CD4-positive, CD25-positive, alpha-beta regulatory T cell (primary cell): ENCODE data around the gene CEP57L1. TPM values are rescaled to one million over a fixed set of nuclear protein-coding genes. Genes with fewer than 3 reads are reported as not detected.

ENCODE experiments used
- ATAC-seq, 2 donors: fragments of 150-1000 bp; cut with Tn5 transposase; one replicate each; pipeline ENCODE4 v1.10.0; 2021; ENCODE audit warnings: low read depth in 2 of 2, moderate number of reproducible peaks in 2 of 2, moderate library complexity in 1 of 2
- DNase-seq, 3 donors: peaks; one replicate each; pipeline versions ENCODE4 v3.0.0 to v3.0.0-alpha.2; 2012 to 2022; ENCODE audit warnings: mixed read lengths in 1 of 3
- H3K27ac ChIP-seq: one replicate; pipeline ENCODE4 v1.7.0; 2013; ENCODE audit warnings: mild to moderate bottlenecking, low read length; ENCODE audit not compliant: insufficient read depth, poor library complexity, severe bottlenecking
- H3K27me3 ChIP-seq: one replicate; pipeline ENCODE4 v1.7.0; 2013; ENCODE audit warnings: low read length; ENCODE audit not compliant: control insufficient read depth, insufficient read depth
- H3K36me3 ChIP-seq: one replicate; pipeline ENCODE4 v1.7.0; 2013; ENCODE audit warnings: mild to moderate bottlenecking, low read length, moderate library complexity; ENCODE audit not compliant: control insufficient read depth, insufficient read depth
- H3K4me1 ChIP-seq: 2 replicates; pipeline ENCODE4 v1.7.0; 2013; ENCODE audit warnings: mild to moderate bottlenecking, low read length; ENCODE audit not compliant: insufficient read depth, control insufficient read depth, poor library complexity, severe bottlenecking
- H3K4me3 ChIP-seq: one replicate; pipeline ENCODE4 v1.7.0; 2013; ENCODE audit warnings: low read depth, mild to moderate bottlenecking, low read length, moderate library complexity
- H3K9me3 ChIP-seq, 2 experiments: 1 replicate in 1 of 2; 2 replicates in 1 of 2; pipeline ENCODE4 v1.7.0; 2013; ENCODE audit warnings: low read length in 2 of 2, mild to moderate bottlenecking in 1 of 2, moderate library complexity in 1 of 2; ENCODE audit not compliant: control insufficient read depth in 2 of 2
- H3K27ac Mint-ChIP-seq, 3 donors: one replicate each; pipeline ENCODE4 v1.8.0; 2020 to 2022; ENCODE audit warnings: mild to moderate bottlenecking in 3 of 3, mixed read lengths in 3 of 3, moderate library complexity in 2 of 3
- H3K27me3 Mint-ChIP-seq: one replicate; pipeline ENCODE4 v1.8.0; 2022; ENCODE audit warnings: mild to moderate bottlenecking, mixed read lengths
- H3K36me3 Mint-ChIP-seq: one replicate; pipeline ENCODE4 v1.8.0; 2020; ENCODE audit warnings: mixed read lengths
- H3K4me1 Mint-ChIP-seq, 4 donors: one replicate each; pipeline ENCODE4 v1.8.0; 2020 to 2022; ENCODE audit warnings: mixed read lengths in 4 of 4, mild to moderate bottlenecking in 1 of 4
- H3K4me3 Mint-ChIP-seq, 4 donors: one replicate each; pipeline ENCODE4 v1.8.0; 2020 to 2022; ENCODE audit warnings: mild to moderate bottlenecking in 4 of 4, mixed read lengths in 4 of 4, moderate library complexity in 3 of 4
- H3K9me3 Mint-ChIP-seq, 7 donors: one replicate each; pipeline ENCODE4 v1.8.0; 2020 to 2022; ENCODE audit warnings: mixed read lengths in 7 of 7, mild to moderate bottlenecking in 3 of 7, moderate library complexity in 2 of 7
- polyA plus RNA-seq, 4 donors: library from polyadenylated mRNA; unstranded; fragments of 300-500 nt; fragmentation: Illumina TruSeq; gene quantifications; one replicate each; pipeline ENCODE4 v1.2.3, GENCODE V29; 2021
- total RNA-seq: library from RNA; stranded (reverse); gene quantifications from one replicate; pipeline ENCODE4 v1.2.3, GENCODE V29; 2022

The CEP57L1 gene
- total and polyA plus RNA-seq, 5 donors from 2014 or later = 6.6 to 12.4 (median 7.2) TPM

DNA sequence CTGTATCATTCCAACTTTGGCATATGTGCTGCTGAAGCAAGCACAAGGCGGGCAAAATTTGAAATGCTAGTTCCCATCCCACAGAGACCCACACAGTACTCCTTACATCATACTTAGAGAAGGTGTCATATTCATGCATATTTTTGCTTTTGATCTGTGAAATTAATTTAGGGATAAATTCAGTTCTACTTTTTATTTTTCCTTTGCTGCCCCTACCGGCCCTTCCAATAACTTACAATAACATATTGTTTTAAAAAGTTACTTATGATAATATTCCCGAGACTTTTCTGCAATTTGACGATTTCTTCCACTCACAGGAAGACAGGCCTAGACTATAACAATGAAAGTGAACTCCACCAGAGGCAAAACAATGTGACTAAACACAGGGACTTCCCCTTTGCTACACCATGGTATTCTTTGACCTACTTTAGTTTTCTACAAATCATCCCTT, 35.7 kb upstream of the CEP57L1 start:
- peaks cover 17 to 61% (median 27%) of the 10 kb centered on the region in 4 donors for H3K4me1 Mint-ChIP-seq
- Histone ChIP-seq H3K36me3 (no peaks in the 10 kb centered on the region), H3K4me1 (peaks cover 18% of the 10 kb centered on the region), H3K4me3 (peak overlapping the region; percentile 38), H3K27me3 (no peaks in the 10 kb centered on the region), H3K9me3 (no peaks in the 10 kb centered on the region), H3K27ac (peak overlapping the region; percentile 69)
- peaks cover 0 to 1% (median 0%) of the 10 kb centered on the region in 7 donors for H3K9me3 Mint-ChIP-seq
- ATAC-seq (peak; percentile 94), DNase-seq (peak in 2 of 3 donors; percentile 43 to 51)
- H3K27ac Mint-ChIP-seq = peak overlapping the region; percentile 38 to 78 (median 61)
- no peaks in the 10 kb centered on the region for H3K36me3 Mint-ChIP-seq
- peak overlapping the region in 3 of 4 donors; percentile 2 to 79 (median 55) for H3K4me3 Mint-ChIP-seq
- no peaks in the 10 kb centered on the region for H3K27me3 Mint-ChIP-seq

DNA sequence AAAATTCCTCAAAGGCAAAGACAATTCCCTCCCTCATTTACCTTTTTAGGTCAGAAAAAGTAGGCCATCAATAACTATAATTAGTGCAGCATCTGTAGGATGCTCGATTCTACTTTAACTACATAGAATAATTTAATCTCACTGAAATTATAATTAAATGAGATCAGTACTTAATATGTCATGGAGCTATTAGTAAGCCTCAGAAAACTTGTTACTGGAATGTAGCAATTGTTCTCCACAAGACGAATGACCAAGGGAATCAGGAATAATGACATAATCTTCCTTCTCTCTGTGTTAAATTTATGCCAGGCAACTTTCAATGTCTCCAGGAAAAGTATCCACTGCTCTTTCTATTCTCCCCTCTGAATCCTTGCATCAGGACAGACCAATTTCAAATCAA, 34.7 kb upstream of the CEP57L1 start:
- Histone ChIP-seq H3K4me3 (no peak overlapping the region), H3K27me3 (no peaks in the 10 kb centered on the region), H3K27ac (peak overlapping the region; percentile 69), H3K36me3 (no peaks in the 10 kb centered on the region), H3K9me3 (no peaks in the 10 kb centered on the region), H3K4me1 (peaks cover 18% of the 10 kb centered on the region)
- Mint-ChIP-seq H3K4me1 (peaks cover 23 to 65% (median 26%) of the 10 kb centered on the region in 4 donors), H3K27ac (peak overlapping the region in 1 of 3 donors; percentile 34), H3K36me3 (no peaks in the 10 kb centered on the region), H3K27me3 (no peaks in the 10 kb centered on the region), H3K4me3 (no peak overlapping the region), H3K9me3 (peaks cover 0 to 1% (median 0%) of the 10 kb centered on the region in 7 donors)
- ATAC-seq (no peak), DNase-seq (no peak)

DNA sequence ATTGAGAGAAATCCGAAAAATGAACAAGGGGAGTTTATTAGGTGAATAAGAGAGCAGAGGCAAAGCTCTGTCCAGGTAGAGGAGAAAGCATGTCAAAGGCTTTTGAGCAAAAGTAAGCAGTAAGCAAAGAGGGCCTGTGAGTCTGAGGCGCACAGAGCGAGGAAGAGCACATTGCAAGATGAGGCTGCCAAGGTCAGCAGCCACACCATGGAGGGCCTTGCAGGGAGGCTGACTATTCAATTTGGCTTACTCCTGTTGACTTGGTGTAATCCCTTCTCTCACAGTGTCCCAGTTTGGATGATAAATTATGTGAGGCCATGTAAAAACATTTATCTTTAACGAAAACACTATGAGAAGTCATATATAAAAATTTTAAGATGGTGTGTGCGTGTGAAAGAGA, 33.1 kb upstream of the CEP57L1 start:
- Mint-ChIP-seq H3K4me1 (peaks cover 23 to 68% (median 28%) of the 10 kb centered on the region in 4 donors), H3K4me3 (peak overlapping the region in 3 of 4 donors; percentile 10 to 58 (median 56)), H3K27me3 (no peaks in the 10 kb centered on the region), H3K9me3 (no peaks in the 10 kb centered on the region), H3K36me3 (no peaks in the 10 kb centered on the region), H3K27ac (peak overlapping the region in 1 of 3 donors; percentile 91)
- ATAC-seq (no peak), DNase-seq (no peak)
- Histone ChIP-seq H3K27me3 (no peaks in the 10 kb centered on the region), H3K4me1 (peaks cover 18% of the 10 kb centered on the region), H3K27ac (no peak overlapping the region), H3K36me3 (no peaks in the 10 kb centered on the region), H3K4me3 (peak overlapping the region; percentile 10), H3K9me3 (no peaks in the 10 kb centered on the region)

DNA sequence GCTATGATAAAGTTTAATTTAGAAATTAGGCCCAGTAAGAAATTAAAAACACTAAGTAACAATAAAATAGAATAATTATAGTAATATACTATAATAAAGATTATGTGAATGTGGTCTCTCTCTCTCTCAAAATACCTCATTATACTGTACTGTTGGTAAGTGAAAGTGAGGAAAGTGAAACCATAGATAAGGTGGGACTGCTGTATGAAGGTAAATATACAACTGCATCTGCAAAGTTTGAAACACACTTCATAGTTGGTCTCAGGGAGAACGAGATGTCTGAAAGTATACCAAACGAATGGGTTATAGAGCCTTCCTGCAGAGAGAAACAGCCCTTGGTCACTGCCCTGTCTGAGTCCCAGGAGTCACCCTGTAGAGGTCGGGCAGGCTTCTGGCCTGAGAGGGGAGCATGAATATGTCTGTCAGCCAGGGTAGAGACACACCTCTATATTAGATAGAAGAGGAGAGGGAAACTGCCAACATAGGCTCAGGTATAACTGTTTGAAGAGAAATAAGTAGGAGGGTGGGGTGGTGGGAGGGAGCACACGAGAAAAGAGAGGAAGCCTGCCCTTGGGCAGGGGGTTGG, 32.4 kb upstream of the CEP57L1 start:
- H3K4me3 Mint-ChIP-seq = peak overlapping the region; percentile 18 to 72 (median 66)
- no peaks in the 10 kb centered on the region for H3K9me3 ChIP-seq
- H3K4me1 ChIP-seq = peaks cover 18% of the 10 kb centered on the region
- DNase-seq (peak in 1 of 3 donors; percentile 25), ATAC-seq (peak in 1 of 2 donors; percentile 37)
- no peaks in the 10 kb centered on the region for H3K36me3 ChIP-seq
- no peaks in the 10 kb centered on the region for H3K27me3 ChIP-seq
- H3K4me3 ChIP-seq = peak overlapping the region; percentile 33
- H3K27me3 Mint-ChIP-seq = no peaks in the 10 kb centered on the region
- H3K27ac Mint-ChIP-seq = peak overlapping the region in 2 of 3 donors; percentile 88 to 95
- H3K27ac ChIP-seq = no peak overlapping the region
- H3K9me3 Mint-ChIP-seq = no peaks in the 10 kb centered on the region
- H3K4me1 Mint-ChIP-seq = peaks cover 28 to 70% (median 33%) of the 10 kb centered on the region in 4 donors
- no peaks in the 10 kb centered on the region for H3K36me3 Mint-ChIP-seq

DNA sequence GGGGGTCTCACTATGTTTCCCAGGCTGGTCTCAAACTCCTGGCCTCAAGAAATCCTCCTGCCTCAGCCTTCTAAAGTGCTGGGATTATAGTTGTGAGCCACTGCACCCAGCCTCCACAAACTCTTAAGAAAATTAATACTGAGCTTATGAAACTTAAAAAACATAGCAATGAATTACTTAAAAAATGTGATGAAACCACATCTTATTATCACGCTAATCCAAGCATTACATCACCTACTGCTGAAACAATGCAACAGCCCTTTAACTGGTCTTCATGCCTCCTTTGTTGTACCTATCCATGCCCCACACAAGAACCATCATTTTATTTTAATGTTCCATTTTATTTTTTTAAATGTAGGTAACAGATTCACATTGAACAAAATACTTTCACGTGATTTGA, 25.6 kb upstream of the CEP57L1 start:
- Histone ChIP-seq H3K4me3 (no peak overlapping the region), H3K9me3 (no peaks in the 10 kb centered on the region), H3K4me1 (peaks cover 26% of the 10 kb centered on the region), H3K27me3 (no peaks in the 10 kb centered on the region), H3K36me3 (no peaks in the 10 kb centered on the region), H3K27ac (no peak overlapping the region)
- Mint-ChIP-seq H3K36me3 (no peaks in the 10 kb centered on the region), H3K4me1 (peaks cover 34 to 54% (median 43%) of the 10 kb centered on the region in 4 donors), H3K9me3 (no peaks in the 10 kb centered on the region), H3K27ac (peak overlapping the region in 2 of 3 donors; percentile 27 to 31), H3K4me3 (no peak overlapping the region), H3K27me3 (no peaks in the 10 kb centered on the region)
- DNase-seq (no peak), ATAC-seq (no peak)

DNA sequence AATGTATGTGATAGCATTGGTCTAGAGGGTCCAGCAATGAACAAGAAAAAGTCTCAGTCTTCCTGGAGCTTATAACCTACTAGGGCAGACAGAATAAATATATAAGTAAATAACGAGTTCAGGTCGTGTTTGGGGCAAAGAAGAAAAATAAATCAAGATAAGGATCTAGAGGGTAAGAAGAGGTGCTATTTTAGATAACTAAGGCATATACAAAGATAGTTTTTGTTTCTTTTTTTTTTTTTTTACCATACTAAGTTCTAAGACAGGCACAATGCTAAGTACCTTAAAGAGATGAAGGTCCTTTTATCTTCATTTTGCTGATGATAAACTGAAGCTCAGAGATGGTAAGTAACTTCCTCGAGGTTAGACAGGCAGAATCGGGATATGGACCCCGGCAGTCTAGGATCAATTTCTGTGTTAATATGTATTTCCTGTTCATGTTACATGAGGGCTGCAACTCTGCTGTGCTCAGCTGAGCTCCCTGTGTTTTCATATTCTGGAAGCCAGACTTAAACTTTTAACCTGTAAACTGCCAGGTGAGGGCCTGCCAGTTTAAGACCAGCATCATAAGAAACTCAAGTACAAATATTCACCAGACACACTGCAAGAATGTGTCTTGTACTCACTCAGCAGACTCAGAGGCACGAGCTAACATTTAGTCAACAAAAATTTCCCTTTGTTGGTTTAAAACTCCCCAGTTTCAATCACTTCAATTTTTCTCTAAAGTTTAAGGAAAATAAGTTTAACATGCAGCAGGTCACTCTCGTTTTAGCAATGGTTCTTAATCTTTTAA, 24.0 kb upstream of the CEP57L1 start:
- DNase-seq (peak in 1 of 3 donors; percentile 25), ATAC-seq (peak in 1 of 2 donors; percentile 53)
- H3K27me3 Mint-ChIP-seq = no peaks in the 10 kb centered on the region
- no peaks in the 10 kb centered on the region for H3K36me3 ChIP-seq
- peak overlapping the region; percentile 75 for H3K4me3 ChIP-seq
- peaks cover 26% of the 10 kb centered on the region for H3K4me1 ChIP-seq
- H3K27me3 ChIP-seq = no peaks in the 10 kb centered on the region
- H3K36me3 Mint-ChIP-seq = no peaks in the 10 kb centered on the region
- H3K27ac Mint-ChIP-seq = peak overlapping the region; percentile 2 to 89 (median 81)
- peaks cover 30 to 52% (median 42%) of the 10 kb centered on the region in 4 donors for H3K4me1 Mint-ChIP-seq
- no peaks in the 10 kb centered on the region for H3K9me3 Mint-ChIP-seq
- peak overlapping the region; percentile 45 to 79 (median 71) for H3K4me3 Mint-ChIP-seq
- no peaks in the 10 kb centered on the region for H3K9me3 ChIP-seq
- H3K27ac ChIP-seq = peak overlapping the region; percentile 35

DNA sequence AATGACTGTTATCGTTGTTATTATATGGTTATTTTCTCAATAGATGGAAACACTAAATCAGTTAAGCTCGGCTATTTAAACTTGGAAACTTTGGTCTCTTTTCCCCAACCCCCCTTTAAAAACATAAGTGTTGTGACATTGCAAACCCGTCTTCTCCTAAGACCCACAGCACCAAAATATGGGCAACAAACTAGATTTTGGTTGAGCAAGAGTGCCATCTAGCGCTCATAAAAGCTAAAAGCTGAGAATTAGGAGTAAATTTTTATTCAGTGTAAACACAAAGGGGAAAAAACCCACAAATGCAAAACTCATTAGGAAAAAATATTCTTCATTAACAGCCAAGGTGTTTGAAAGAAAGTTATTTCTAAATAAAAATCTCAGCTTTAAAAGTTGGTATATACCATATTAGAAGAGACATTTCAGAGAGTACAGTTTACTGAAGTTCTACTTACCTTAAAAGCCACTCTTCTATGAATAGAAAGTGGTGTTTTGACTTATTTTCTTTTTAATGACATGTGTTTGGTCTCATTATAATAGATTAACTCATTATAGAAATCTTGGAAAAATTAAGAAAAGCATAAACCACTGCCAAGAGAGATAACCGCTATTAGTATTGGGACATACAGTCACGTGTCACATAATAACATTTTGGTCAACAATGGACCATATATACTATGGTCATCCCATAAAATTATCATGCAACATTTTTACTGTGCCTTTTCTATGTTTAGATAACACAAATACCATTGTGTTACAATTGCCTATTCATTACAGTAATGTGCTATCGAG, 21.8 kb upstream of the CEP57L1 start:
- Mint-ChIP-seq H3K27me3 (no peaks in the 10 kb centered on the region), H3K4me3 (peak overlapping the region; percentile 17 to 73 (median 40)), H3K4me1 (peaks cover 21 to 40% (median 30%) of the 10 kb centered on the region in 4 donors), H3K36me3 (no peaks in the 10 kb centered on the region), H3K9me3 (no peaks in the 10 kb centered on the region), H3K27ac (peak overlapping the region in 2 of 3 donors; percentile 5 to 21)
- Histone ChIP-seq H3K27me3 (no peaks in the 10 kb centered on the region), H3K27ac (no peak overlapping the region), H3K9me3 (no peaks in the 10 kb centered on the region), H3K36me3 (no peaks in the 10 kb centered on the region), H3K4me3 (peak overlapping the region; percentile 46), H3K4me1 (peaks cover 26% of the 10 kb centered on the region)
- DNase-seq (peak; percentile 45 to 78 (median 74)), ATAC-seq (peak; percentile 50 to 62)
